Choroid plexus epithelial cell (primary cell): ENCODE measurements around the gene SYNJ2.

Experiments used
- DNase-seq: peaks from one replicate; pipeline ENCODE4 v3.0.0-alpha.2; 2010; ENCODE audit warnings: low read depth
- H3K4me3 ChIP-seq: 2 replicates; pipeline ENCODE4 v1.5.1; 2011; ENCODE audit warnings: low read depth, mild to moderate bottlenecking, control low read depth, low read length, moderate library complexity
- TF ChIP-seq, protein P1 (sequence below): conservative IDR thresholded peaks from 2 replicates; pipeline ENCODE4 v1.5.1; 2011; ENCODE audit warnings: low read depth, mild to moderate bottlenecking, control low read depth, inconsistent platforms, low read length, moderate library complexity

The SYNJ2 gene

GRCh38 chr6:157959451-157960227 is 22.0 kb upstream of the SYNJ2 start:
- H3K4me3 ChIP-seq, result no peak overlapping the region
- no peak for DNase-seq
- TF ChIP-seq, protein P1, sequence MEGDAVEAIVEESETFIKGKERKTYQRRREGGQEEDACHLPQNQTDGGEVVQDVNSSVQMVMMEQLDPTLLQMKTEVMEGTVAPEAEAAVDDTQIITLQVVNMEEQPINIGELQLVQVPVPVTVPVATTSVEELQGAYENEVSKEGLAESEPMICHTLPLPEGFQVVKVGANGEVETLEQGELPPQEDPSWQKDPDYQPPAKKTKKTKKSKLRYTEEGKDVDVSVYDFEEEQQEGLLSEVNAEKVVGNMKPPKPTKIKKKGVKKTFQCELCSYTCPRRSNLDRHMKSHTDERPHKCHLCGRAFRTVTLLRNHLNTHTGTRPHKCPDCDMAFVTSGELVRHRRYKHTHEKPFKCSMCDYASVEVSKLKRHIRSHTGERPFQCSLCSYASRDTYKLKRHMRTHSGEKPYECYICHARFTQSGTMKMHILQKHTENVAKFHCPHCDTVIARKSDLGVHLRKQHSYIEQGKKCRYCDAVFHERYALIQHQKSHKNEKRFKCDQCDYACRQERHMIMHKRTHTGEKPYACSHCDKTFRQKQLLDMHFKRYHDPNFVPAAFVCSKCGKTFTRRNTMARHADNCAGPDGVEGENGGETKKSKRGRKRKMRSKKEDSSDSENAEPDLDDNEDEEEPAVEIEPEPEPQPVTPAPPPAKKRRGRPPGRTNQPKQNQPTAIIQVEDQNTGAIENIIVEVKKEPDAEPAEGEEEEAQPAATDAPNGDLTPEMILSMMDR, result no peak

GRCh38 chr6:157961153-157961831 is 20.4 kb upstream of the SYNJ2 start:
- TF ChIP-seq, protein P1, result no peak
- DNase-seq, result no peak
- no peak overlapping the region for H3K4me3 ChIP-seq

DNA sequence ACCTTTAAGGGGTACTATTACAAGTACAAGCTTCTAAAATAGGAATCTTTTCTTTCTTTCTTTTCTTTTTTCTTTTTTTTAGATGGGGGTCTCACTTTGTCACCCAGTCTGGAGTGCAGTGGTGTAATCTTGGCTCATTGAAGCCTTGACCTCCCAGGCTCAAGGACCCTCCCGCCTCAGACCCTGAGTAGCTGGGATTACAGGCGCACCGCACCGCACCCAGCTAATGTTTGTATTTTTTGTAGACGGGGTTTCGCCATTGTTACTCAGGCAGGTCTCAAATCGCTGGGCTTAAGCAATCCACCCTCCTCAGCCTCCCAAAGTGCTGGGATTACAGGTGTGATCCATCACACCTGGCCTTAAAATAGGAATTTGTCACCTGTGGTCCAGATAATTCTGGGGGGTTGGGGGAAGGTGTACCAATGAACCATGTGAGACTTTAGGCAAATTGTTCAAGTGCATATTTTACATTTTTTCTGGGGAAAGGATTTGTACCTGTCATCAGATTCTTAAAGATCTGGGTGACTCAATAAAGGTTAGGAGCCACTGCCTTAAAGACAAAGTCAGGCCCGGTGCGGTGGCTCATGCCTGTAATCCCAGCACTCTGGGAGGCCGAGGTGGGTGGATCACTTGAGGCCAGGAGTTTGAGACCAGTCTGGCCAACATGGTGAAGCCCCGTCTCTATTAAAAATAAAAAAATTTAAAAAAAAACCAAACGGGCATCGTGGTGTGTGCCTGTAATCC is 19.7 kb upstream of the SYNJ2 start:
- TF ChIP-seq, protein P1, result no peak
- DNase-seq, result peak; percentile 39
- H3K4me3 ChIP-seq, result no peak overlapping the region

DNA sequence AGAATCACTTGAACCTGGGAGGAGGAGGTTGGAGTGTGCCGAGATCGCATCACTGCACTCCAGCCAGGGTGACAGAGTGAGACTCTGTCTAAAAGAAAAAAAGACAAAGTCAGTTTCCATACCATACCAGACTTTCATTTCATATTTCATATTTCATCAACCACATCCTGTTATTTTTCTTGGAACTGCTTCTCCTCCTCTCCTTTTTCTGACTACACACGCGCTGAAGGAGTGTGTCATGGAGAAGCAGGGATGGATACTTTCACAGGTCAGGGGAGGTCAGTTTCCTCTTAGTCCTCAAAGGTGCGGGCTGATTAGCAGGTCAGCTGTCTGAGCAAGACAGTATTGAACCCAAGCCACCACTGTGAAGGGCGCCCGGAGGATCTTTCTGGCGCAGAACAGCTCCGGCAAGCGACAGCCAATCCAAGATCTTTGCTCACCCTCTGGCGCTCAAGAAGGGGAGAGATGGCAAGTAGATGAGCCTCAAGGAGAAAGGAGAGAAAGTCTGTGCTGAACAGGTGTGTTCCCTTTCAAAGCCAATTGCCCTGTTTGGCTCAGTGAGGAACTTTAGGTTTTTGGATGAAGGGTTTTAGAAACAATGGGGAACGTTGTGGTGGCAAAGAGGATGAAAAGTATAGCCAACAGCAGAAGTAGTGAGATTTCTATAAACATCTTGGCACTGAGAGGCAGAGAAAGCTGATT is 18.9 kb upstream of the SYNJ2 start:
- H3K4me3 ChIP-seq, result no peak overlapping the region
- DNase-seq, result peak; percentile 87

DNA sequence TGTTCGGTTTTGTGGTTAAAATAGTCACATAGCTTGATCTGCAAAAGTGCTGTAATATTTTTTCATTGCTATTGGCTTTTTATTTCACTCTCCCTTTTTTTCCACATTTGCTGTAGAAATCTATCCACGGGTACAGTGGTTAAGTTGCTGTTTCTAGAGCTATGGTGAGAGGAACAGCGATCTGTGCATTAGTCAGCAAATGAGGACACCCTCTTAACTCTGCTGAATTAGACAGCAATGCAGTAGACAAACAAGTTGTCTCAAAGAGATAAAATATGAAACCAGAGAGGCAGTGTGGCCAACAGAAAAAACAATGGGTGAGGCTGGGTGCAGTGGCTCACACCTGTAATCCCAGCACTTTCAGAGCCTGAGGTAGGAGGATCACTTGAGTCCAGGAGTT is 17.6 kb upstream of the SYNJ2 start:
- no peak overlapping the region for H3K4me3 ChIP-seq
- TF ChIP-seq, protein P1, result no peak
- DNase-seq, result peak; percentile 62

More for the DNA sequence above, 18.9 kb upstream of the SYNJ2 start:
- TF ChIP-seq, protein P1, result no peak

DNA sequence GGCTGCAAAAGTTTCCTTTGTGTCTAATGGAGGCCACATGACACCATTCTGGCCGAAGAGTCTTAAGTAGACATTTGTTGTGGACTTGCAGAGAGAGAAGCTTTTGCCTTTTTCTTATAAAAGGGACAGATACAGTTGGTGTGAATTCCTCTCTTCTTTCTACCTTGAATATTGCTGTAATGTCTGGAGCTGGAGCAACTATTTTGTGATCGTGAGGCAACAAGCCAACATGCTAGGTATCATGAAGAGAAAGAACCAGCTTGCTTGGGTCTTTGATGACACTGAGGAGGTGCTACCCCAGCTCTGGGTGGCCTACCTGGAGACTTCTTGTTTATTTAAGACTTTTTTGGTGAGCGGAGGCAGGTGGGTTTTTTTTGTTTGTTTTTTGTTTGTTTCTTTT is 16.3 kb upstream of the SYNJ2 start:
- no peak for DNase-seq
- H3K4me3 ChIP-seq, result no peak overlapping the region
- TF ChIP-seq, protein P1, result no peak
